ENCODE results near the gene PCAT7. TPM values are rescaled to one million over a fixed set of nuclear protein-coding genes. Genes with fewer than 3 reads are reported as not detected.
"Not testable (repeated sequence)": the region's sequence is repeated elsewhere in the genome, so short reads cannot be mapped to it uniquely, and the experiment has no call there.

Gene PCAT7
- total RNA-seq, 1 experiment from 2014 or later: 3.8 TPM

- no peaks in the 10 kb centered on the region for H3K36me3 ChIP-seq (ENCODE audit: low read depth)
- no peaks in the 10 kb centered on the region for H3F3A ChIP-seq (ENCODE audit: insufficient read depth, low read depth)
- H3K27me3 ChIP-seq (ENCODE audit: insufficient read depth, low read depth): no peaks in the 10 kb centered on the region
- H3K9me2 ChIP-seq (ENCODE audit: insufficient read depth): no peaks in the 10 kb centered on the region
- no peaks in the 10 kb centered on the region for H4K20me1 ChIP-seq (ENCODE audit: insufficient read depth)
- BruUV-seq (replicated peaks): no TSS peak
- no peak for DNase-seq
- TF ChIP-seq, protein P1, sequence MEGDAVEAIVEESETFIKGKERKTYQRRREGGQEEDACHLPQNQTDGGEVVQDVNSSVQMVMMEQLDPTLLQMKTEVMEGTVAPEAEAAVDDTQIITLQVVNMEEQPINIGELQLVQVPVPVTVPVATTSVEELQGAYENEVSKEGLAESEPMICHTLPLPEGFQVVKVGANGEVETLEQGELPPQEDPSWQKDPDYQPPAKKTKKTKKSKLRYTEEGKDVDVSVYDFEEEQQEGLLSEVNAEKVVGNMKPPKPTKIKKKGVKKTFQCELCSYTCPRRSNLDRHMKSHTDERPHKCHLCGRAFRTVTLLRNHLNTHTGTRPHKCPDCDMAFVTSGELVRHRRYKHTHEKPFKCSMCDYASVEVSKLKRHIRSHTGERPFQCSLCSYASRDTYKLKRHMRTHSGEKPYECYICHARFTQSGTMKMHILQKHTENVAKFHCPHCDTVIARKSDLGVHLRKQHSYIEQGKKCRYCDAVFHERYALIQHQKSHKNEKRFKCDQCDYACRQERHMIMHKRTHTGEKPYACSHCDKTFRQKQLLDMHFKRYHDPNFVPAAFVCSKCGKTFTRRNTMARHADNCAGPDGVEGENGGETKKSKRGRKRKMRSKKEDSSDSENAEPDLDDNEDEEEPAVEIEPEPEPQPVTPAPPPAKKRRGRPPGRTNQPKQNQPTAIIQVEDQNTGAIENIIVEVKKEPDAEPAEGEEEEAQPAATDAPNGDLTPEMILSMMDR (conservative IDR thresholded peaks at IDR 0.05): no peak
- TF ChIP-seq EZH2 (IDR thresholded peaks at IDR 0.05; ENCODE audit: low read depth): no peak
- H3K79me2 ChIP-seq (ENCODE audit: low read depth): no peaks in the 10 kb centered on the region
- no peak overlapping the region for H3K4me2 ChIP-seq
- no peaks in the 10 kb centered on the region for H3K9me3 ChIP-seq (ENCODE audit: insufficient read depth, low read depth)
- H2AFZ ChIP-seq: no peak overlapping the region
- no peak overlapping the region for H3K27ac ChIP-seq
- ChIA-PET POLR2A (ENCODE audit: unreplicated experiment) (no interaction called here), CTCF (no interaction called here)
- intact Hi-C loops (cut with micrococcal nuclease; ENCODE audit: unreplicated experiment): no loop called here
- no peaks in the 10 kb centered on the region for H3K4me1 ChIP-seq (replicated peaks; ENCODE audit: insufficient read depth)
- H3K4me3 ChIP-seq: no peak overlapping the region
These were observed 37.0 kb downstream of the PCAT7 start for GRCh38 chr9:94591876-94592275.

- H3F3A ChIP-seq (ENCODE audit: insufficient read depth, low read depth); H3K9me2 ChIP-seq (ENCODE audit: insufficient read depth); CTCF ChIA-PET; POLR2A ChIA-PET (ENCODE audit: unreplicated experiment); H3K4me2 ChIP-seq; H3K27ac ChIP-seq; H3K79me2 ChIP-seq (ENCODE audit: low read depth); H3K9me3 ChIP-seq (ENCODE audit: insufficient read depth, low read depth); H2AFZ ChIP-seq; H3K36me3 ChIP-seq (ENCODE audit: low read depth); H3K4me1 ChIP-seq (replicated peaks; ENCODE audit: insufficient read depth); H3K4me3 ChIP-seq; intact Hi-C loops (cut with micrococcal nuclease; ENCODE audit: unreplicated experiment); DNase-seq; BruUV-seq (replicated peaks); H3K27me3 ChIP-seq (ENCODE audit: insufficient read depth, low read depth); H4K20me1 ChIP-seq (ENCODE audit: insufficient read depth): not testable (repeated sequence)
These were observed 37.8 kb downstream of the PCAT7 start for GRCh38 chr9:94592683-94593082.

DNA sequence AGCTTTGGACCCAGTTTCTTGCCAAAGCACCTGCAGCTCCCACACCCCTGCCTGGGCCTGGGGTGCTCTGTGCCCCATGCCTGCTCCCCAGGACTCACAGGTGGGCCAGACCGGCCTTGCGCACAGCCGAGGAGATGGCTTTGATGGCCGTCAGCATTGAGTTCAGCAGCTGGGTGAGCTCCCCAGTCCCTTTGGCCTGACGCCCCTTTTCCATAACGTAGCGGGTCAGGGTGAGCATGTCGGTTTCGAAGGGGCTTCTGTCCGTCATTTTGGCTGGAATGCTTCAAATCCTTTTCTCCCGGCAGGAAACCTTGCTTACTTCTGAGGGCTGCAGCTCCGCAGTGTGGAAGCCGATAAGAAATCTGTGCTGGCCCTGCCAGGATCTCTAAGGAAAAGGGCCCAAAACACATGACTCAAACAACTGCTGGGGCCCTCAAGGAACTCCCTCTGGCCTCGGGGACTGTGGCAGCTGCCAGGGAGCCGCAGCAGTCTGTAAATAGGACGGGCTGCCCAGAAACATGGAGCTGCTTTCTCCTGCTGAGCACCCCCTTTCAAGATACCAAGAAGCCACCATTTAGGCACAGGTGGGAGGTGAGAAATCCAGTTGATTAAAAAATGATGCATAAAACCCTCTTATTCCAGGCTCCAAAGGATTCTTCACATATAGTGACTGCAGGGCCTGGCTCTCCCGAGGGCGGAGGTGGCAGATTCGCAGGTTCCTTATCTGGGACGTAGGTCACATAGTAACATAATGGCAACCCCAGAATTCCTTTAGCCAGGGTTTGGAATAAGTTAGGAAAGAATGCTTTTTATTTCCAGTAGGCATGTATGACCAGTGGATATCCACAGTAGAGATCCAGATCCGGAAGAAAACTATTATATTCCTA lies 38.8 kb downstream of the PCAT7 start, which contains the start of gene FBP2:
FBP2 (minus strand) TSS at position 366 of the 887 bp plus-strand sequence; CDS start at position 268, 98 bp downstream.
- no peak within 1 kb of the TSS for H3K4me3 ChIP-seq
- no TSS peak for BruUV-seq (replicated peaks)
- H3K36me3 ChIP-seq (ENCODE audit: low read depth): no peaks in the 10 kb centered on the region
- no peak within 1 kb of the TSS for H3K4me2 ChIP-seq
- no peaks in the 10 kb centered on the region for H3K79me2 ChIP-seq (ENCODE audit: low read depth)
- TF ChIP-seq, protein P1 (conservative IDR thresholded peaks at IDR 0.05): no peak
- TF ChIP-seq EZH2 (IDR thresholded peaks at IDR 0.05; ENCODE audit: low read depth): no peak
- DNase-seq: no peak
- CTCF ChIA-PET: interaction anchor here (0.5 kb wide), 1 partner anchor 66 kb away, joined by 3 read pairs; no protein-coding TSS in a partner anchor
- no peaks in the 10 kb centered on the region for H3K9me2 ChIP-seq (ENCODE audit: insufficient read depth)
- no peaks in the 10 kb centered on the region for H3F3A ChIP-seq (ENCODE audit: insufficient read depth, low read depth)
- intact Hi-C loops (cut with micrococcal nuclease; ENCODE audit: unreplicated experiment): no loop called here
- H2AFZ ChIP-seq: no peak within 1 kb of the TSS
- POLR2A ChIA-PET (ENCODE audit: unreplicated experiment): interaction anchor here (0.5 to 0.6 kb wide), 2 partner anchors 1020 kb away, joined by 3 to 12 read pairs; no protein-coding TSS in a partner anchor
- H3K27me3 ChIP-seq (ENCODE audit: insufficient read depth, low read depth): no peaks in the 10 kb centered on the region
- H3K4me1 ChIP-seq (replicated peaks; ENCODE audit: insufficient read depth): no peaks in the 10 kb centered on the region
- H3K9me3 ChIP-seq (ENCODE audit: insufficient read depth, low read depth): no peaks in the 10 kb centered on the region
- no peak within 1 kb of the TSS for H3K27ac ChIP-seq
- H4K20me1 ChIP-seq (ENCODE audit: insufficient read depth): no peaks in the 10 kb centered on the region
